Measurements from ENCODE around the gene OR8B2. TPM values are rescaled to one million over a fixed set of nuclear protein-coding genes. Genes with fewer than 3 reads are reported as not detected.

Gene OR8B2
- total RNA-seq (ENCODE audit: low replicate concordance): not detected in 2 replicates

GRCh38 chr11:124384399-124384798 is at the start of gene OR8B2:
Gene OR8B2 (minus strand): TSS chr11:124384499. CDS start chr11:124383343, 1,156 bp downstream.
- Histone ChIP-seq H2AFZ (replicated peaks) (no peak within 1 kb of the TSS), H3K27me3 (no peaks in the 10 kb centered on the region), H3K27ac (no peak within 1 kb of the TSS), H4K20me1 (ENCODE audit: low read depth) (no peaks in the 10 kb centered on the region), H3F3A (ENCODE audit: low read depth) (no peaks in the 10 kb centered on the region), H3K9ac (no peak within 1 kb of the TSS), H3K79me2 (ENCODE audit: low read depth) (no peaks in the 10 kb centered on the region), H3K9me3 (ENCODE audit: low read depth) (no peaks in the 10 kb centered on the region), H3K4me2 (no peak within 1 kb of the TSS), H3K4me3 (no peak within 1 kb of the TSS), H3K36me3 (no peaks in the 10 kb centered on the region), H3K4me1 (no peaks in the 10 kb centered on the region)
- Mint-ChIP-seq H3K27me3 (ENCODE audit: insufficient read depth, low read depth) (no peaks in the 10 kb centered on the region), H3K4me3 (no peak within 1 kb of the TSS), H3K9me3 (peaks cover 2% of the 10 kb centered on the region), H3K4me1 (no peaks in the 10 kb centered on the region), H3K36me3 (no peaks in the 10 kb centered on the region), H3K27ac (no peak within 1 kb of the TSS)
- TF ChIP-seq CTCF (IDR thresholded peaks at IDR 0.05): no peak
- TF ChIP-seq EZH2phosphoT487 (IDR thresholded peaks at IDR 0.05): no peak
- no peak for TF ChIP-seq EZH2 (IDR thresholded peaks at IDR 0.05)
- DNase-seq (ENCODE audit: low spot score): no peak

GRCh38 chr11:124429599-124429998 is 45.3 kb upstream of the OR8B2 start:
- no peaks in the 10 kb centered on the region for H3K27me3 ChIP-seq
- H3K4me1 ChIP-seq: no peaks in the 10 kb centered on the region
- H3K27ac ChIP-seq: no peak overlapping the region
- no peak overlapping the region for H3K4me3 ChIP-seq
- no peak overlapping the region for H3K27ac Mint-ChIP-seq
- peaks cover 9% of the 10 kb centered on the region for H3K9me3 Mint-ChIP-seq
- no peaks in the 10 kb centered on the region for H3K36me3 Mint-ChIP-seq
- DNase-seq (ENCODE audit: low spot score): no peak
- H3K79me2 ChIP-seq (ENCODE audit: low read depth): no peaks in the 10 kb centered on the region
- no peaks in the 10 kb centered on the region for H4K20me1 ChIP-seq (ENCODE audit: low read depth)
- peaks cover 5% of the 10 kb centered on the region for H3K27me3 Mint-ChIP-seq (ENCODE audit: insufficient read depth, low read depth)
- H3K9ac ChIP-seq: no peak overlapping the region
- no peaks in the 10 kb centered on the region for H3K9me3 ChIP-seq (ENCODE audit: low read depth)
- H3F3A ChIP-seq (ENCODE audit: low read depth): no peaks in the 10 kb centered on the region
- TF ChIP-seq CTCF (IDR thresholded peaks at IDR 0.05) (no peak), EZH2phosphoT487 (IDR thresholded peaks at IDR 0.05) (no peak), EZH2 (IDR thresholded peaks at IDR 0.05) (no peak)
- no peaks in the 10 kb centered on the region for H3K4me1 Mint-ChIP-seq
- H3K4me2 ChIP-seq: no peak overlapping the region
- H3K4me3 Mint-ChIP-seq: no peak overlapping the region
- no peak overlapping the region for H2AFZ ChIP-seq (replicated peaks)
- no peaks in the 10 kb centered on the region for H3K36me3 ChIP-seq

- no peak for DNase-seq (ENCODE audit: low spot score)
- Mint-ChIP-seq H3K27me3 (ENCODE audit: insufficient read depth, low read depth) (peaks cover 7% of the 10 kb centered on the region), H3K27ac (no peak within 1 kb of the TSS), H3K4me1 (no peaks in the 10 kb centered on the region), H3K4me3 (no peak within 1 kb of the TSS), H3K9me3 (peaks cover 5% of the 10 kb centered on the region), H3K36me3 (no peaks in the 10 kb centered on the region)
- Histone ChIP-seq H3K9ac (no peak within 1 kb of the TSS), H2AFZ (replicated peaks) (no peak within 1 kb of the TSS), H3F3A (ENCODE audit: low read depth) (no peaks in the 10 kb centered on the region), H3K36me3 (no peaks in the 10 kb centered on the region), H3K4me3 (no peak within 1 kb of the TSS), H3K4me2 (no peak within 1 kb of the TSS), H3K27ac (no peak within 1 kb of the TSS), H3K4me1 (no peaks in the 10 kb centered on the region), H3K9me3 (ENCODE audit: low read depth) (no peaks in the 10 kb centered on the region), H3K27me3 (no peaks in the 10 kb centered on the region), H4K20me1 (ENCODE audit: low read depth) (no peaks in the 10 kb centered on the region), H3K79me2 (ENCODE audit: low read depth) (no peaks in the 10 kb centered on the region)
- no peak for TF ChIP-seq EZH2 (IDR thresholded peaks at IDR 0.05)
- TF ChIP-seq EZH2phosphoT487 (IDR thresholded peaks at IDR 0.05): no peak
- no peak for TF ChIP-seq CTCF (IDR thresholded peaks at IDR 0.05)
Measured at GRCh38 chr11:124424384-124424921, 40.2 kb upstream of the OR8B2 start, which contains the start of gene OR8B4. Gene OR8B4 (minus strand): TSS chr11:124424871. CDS start chr11:124424871, 0 bp downstream.
